GM19240 (cell line): ENCODE data around the gene SHB.

Experiments used
- DNase-seq: peaks from one replicate; pipeline ENCODE4 v3.0.0; 2011; ENCODE audit warnings: low spot score; ENCODE audit not compliant: insufficient read length

SHB gene, protein sequence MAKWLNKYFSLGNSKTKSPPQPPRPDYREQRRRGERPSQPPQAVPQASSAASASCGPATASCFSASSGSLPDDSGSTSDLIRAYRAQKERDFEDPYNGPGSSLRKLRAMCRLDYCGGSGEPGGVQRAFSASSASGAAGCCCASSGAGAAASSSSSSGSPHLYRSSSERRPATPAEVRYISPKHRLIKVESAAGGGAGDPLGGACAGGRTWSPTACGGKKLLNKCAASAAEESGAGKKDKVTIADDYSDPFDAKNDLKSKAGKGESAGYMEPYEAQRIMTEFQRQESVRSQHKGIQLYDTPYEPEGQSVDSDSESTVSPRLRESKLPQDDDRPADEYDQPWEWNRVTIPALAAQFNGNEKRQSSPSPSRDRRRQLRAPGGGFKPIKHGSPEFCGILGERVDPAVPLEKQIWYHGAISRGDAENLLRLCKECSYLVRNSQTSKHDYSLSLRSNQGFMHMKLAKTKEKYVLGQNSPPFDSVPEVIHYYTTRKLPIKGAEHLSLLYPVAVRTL

DNA sequence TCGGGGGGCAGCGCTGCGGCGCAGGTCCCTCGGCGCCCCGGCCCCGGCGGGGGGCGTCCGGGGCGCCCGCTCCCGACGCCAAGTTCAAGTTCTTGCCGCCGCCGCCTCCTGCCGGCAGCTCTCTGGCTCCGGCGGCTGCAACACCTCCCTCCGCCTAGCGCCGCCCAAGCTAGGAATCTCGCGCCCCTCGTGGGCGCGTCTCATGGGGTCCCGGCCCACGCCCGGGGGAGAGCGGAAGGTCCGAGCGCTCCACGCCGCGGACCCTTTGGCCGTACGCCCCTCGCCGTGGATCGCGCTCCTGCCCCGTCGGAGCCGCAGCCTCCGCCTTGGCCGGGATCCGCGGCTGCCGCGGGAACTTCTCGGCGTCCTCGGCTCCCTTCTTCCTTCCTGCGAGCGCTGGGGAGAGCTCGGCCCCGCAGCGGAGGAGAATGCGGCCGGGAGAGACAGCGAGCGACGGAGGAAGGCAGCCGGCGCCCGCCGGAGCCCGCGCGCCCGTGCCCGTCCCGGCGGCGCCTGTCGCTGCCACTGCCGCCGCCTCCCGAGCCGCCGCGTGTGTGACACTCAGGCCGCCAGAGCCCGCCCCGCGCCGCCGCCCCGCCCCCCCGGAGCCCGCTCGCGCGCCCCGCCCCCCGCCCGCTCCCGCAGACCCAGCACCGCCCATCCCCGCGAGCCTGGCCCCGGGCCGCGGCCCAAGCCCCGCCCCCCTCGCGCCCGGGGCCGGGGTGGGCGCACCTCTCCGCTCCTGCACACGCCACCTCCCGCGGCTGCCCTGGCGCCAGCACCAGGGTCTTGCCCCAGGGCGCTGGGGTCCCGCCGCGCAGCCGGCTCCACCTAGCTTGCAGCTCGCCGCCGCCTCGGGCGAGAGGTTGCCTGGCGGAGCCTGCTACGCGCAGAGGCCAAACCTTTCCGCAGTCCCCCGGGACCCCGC, at the start of gene SHB:
TSS of gene SHB (minus strand) at position 527 of the 928 bp plus-strand sequence. CDS start 582 bp downstream, outside the sequence.
- peak; percentile 91 for DNase-seq

DNA sequence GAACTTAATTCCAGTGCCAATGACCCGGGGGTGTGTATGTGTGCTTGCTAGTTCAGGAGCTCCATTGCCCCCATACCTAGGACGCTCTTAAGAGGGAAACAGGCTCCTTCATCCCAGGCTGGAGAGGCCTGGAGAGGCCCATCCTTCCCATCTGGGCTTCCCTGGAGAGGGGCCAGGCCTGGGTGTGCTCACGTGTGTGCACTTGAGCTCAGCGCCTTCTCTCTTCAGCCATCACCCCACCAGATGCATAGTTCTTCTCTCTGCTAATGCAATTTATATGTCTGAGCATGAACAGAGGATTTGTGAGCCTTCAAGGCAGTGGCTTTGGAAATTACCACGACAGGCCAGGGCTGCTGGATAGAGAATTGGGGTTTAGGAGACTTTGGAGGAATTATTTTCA, 48.6 kb upstream of the SHB start:
- no peak for DNase-seq

DNA sequence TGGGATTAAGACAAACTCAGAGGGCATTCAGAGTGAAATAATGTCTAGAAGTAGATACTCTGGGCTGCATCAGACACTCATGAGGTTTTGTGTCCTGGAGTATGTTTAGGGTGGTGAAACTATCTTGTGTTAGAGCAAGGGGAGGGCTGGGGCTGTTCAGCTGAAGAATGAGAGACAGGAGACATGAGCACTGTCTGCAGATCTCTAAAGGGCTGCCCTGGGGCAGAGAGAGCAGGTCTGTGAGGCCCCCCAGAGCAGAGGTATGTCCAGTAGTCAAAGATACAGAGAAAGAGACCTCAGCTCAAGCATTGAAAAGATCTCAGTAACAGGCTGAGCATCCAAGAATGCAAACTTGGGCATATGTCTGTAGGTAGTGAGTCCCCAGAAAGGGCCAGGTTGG, 45.9 kb upstream of the SHB start:
- DNase-seq, result no peak

DNA sequence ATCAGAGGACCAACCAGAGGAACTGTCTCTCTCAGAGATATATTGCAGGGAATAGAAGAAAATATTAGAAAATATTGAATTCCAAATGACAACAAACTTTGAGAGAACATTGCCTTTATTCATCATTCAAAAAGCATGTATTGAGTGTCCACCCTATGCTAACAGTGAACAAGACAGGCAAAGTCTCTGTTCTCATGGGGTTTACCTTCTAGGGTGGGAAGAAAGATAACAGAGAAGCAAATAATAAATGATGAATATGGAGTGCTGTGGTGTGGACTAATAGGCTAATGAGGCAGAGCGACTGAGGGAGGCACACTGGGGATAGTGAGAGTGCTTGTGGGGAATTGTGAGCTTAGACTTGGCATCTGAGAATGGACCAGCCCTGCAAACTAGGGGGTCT, 43.4 kb upstream of the SHB start:
- no peak for DNase-seq

DNA sequence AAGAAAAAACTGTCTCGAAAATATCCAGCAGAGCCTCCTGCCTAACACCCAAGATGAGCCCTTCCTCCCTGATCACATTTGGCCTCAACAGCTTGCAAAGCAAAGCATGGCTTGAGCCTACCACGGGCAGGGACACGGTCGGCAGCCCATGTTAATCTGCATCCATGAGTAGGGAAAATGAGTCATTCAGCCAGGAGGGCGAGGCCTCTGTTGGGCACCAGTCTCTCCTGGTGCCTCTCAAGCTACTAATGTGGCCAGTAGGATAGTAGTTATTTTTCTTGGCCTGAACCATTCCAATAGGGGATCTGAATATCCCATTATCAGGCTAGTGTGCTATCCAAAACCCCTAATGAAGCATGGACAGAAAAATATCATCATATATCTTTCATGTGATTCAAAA, 43.0 kb upstream of the SHB start:
- DNase-seq, result no peak

DNA sequence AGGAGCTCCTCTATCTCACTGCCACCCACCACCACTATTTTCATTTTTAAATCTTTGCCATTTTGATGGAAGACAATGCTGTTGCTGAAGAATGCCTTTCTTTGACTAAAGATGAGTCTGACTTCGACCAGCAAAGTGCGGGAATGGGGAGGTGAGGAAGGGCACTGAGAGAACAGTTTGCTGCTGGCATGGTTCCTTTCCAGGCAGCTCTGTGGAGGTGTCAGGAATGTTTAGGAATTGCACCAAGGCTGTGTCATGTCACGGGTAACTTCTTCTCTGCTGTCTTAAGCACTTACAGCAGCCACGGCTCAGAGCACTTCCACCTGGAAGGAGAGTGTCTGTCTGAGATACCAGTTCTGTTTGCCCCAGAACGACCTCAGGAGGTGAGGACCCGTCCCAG, 41.4 kb upstream of the SHB start:
- DNase-seq, result no peak

DNA sequence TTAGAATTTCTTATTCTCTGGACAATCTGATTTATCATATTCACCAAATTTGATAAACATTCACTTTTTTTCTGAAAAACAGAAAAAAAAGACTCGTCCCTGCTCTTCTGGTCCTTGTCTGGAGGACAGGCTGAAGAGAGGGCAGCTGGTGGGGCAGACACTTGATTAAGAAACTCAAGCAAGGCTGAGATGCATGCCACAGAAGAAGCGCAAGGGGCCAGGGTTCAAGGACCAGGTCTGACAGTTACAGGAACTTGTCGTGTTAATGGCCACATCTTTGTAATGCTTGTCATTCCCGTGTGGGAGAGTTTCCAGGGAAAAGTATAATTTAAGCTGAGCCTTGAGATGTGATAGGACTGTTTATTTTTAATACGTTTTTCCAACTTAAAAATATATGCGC, 40.6 kb upstream of the SHB start:
- DNase-seq, result no peak

DNA sequence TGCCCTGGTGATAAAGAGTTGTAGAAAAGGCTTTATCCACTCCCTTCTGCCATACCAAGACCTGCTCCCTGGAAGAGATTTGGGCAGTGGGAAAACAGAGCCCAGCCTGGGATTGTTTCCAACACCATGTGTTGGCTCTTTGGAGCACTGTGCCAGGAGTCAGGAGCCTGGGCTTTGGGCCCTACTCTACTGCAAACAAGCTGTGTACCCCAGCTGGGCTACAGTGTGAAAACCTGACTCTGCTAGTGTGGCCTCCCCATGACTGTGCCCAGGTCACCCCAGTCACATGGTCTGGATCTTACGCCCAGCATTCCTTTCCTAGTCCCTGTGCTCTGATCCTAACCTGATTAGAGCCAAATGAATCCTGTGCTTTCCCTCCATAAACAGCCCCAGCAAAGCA, 39.3 kb upstream of the SHB start:
- no peak for DNase-seq

DNA sequence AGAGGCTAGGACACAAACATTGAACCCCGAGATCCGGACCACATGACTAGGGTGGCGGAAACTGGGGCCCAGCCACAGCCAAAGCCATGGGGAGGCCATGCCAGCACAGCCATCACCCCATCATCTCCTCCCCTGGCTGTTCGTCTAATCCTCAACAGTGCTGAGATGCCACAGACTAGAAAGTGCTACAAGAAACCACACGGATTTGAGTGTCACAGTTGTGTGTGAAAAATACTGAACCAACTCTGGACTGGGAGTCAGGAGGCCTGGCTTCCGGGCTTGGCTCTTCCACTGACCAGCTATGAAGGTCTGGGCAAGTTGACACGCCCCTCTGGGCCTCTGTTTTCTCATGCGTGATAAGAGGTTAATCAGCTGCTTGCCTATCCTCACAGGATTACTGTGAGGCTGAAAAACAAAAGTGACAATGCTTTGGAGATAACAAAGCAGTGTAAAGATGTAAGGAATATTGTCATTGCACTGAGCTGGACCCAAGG, 38.8 kb upstream of the SHB start:
- DNase-seq, result no peak

DNA sequence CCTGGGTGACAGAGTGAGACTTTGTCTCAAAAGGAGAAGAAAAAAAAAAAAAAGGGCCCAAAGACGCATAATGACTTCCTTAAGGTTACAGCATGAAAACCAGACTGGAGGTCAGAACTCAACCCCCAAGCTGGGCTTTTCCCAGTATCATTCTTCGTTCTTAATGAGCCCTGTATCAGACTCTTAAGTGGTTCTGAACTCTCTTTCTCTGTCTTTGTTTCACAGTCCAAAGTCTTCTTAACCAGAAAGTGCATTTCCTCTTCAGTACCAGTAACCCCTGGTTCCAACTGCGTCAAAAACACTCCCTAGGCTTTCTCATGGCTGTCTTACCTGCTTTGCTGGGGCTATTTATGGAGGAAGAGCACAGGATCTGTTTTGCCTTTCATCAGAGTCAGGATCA, 38.4 kb upstream of the SHB start:
- no peak for DNase-seq

DNA sequence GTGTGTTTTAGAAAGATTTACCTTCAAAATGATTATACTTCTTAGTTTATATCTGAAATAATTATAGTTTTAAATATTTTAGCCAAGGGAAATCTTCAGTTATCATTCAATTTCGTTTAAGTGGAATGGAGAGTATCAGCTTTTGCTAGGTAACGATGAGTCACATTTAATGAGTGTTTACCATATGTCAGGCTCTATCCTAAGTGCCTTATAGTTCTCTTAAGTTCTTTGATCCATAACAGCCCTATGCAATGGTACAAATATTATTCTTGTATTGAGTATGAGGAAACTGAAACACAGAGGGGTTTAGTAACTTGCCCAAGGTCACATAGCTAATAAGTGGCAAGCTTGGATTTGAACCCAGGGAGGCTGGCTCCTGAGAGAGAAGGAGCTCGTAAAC, 37.5 kb upstream of the SHB start:
- no peak for DNase-seq

DNA sequence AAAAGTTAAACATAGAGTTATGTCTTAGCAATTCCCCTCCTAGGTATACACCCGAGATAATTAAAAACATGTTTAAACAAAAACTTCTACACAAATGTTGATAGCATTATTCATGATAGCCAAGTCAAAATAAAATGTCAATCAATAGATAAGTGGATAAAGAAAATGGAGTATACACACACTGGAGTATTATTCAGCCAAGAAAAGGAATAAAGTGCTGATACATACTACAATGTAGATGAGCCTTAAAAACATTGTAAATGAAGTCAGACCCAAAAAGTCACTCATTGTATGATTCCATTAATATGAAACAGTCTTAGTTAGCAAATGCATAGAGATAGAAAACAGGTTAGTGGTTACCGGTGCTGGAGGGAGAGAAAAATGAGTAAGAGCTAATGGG, 34.3 kb upstream of the SHB start:
- DNase-seq, result no peak

DNA sequence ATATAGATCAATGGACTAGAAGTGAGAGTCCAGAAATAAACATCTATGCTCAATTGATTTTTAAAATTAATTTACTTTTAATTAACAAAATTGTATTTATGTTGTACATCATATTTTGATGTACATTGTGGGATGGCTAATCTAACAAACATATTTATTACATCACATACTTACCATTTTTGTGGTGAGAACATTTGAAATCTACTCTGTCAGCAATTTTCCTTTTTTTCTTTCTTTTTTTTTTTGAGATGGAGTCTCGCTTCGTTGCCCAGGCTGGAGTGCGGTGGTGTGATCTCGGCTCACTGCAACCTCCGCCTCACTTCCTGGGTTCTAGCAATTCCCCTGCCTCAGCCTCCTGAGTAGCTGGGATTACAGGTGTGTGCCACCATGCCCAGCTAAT, 32.4 kb upstream of the SHB start:
- no peak for DNase-seq

DNA sequence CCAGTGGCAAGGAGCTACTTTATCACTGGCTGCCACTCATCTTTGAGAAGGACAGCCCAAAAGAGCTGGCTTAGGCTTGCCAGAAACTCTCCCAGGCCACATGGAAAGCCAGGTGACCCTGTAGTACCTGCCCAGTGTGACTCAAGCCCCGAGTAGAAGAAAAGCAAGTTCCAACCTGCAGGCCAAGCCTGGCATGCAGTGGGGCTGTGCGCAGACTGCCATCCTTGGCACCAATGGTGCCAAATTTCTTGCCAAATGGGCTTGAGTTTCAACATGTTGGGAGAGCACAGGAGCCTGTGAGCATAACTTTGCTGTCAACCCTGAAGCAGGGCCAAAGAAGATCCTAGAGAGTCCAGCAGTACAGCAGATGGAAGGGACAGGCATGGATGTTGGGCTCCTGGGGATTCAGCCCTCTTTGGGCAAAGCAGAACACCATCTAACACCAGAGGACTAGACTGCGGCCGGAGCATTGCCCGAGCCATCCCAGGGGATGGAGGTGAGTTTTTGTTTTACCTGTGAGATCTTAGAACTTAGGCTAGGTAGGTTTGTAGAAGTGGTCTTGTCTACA, 27.3 kb upstream of the SHB start:
- no peak for DNase-seq

DNA sequence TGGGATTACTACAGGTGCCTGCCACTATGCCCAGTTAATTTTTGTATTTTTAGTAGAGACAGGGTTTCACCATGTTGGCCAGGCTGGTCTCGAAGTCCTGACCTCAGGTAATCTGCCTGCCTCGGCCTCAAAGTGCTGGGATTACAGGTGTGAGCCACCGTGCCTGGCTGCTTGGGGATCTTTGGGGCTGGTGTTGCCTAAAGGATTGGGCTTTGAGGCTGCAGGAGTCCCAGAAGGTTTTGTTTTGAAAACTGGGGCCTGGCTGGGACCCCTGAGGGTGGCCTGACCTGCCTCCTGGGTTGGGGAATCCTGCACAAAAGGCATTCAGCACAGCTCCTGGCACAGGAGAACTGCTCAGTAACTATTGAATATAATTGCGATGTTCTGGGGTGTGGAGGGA, 25.1 kb upstream of the SHB start:
- DNase-seq, result no peak

DNA sequence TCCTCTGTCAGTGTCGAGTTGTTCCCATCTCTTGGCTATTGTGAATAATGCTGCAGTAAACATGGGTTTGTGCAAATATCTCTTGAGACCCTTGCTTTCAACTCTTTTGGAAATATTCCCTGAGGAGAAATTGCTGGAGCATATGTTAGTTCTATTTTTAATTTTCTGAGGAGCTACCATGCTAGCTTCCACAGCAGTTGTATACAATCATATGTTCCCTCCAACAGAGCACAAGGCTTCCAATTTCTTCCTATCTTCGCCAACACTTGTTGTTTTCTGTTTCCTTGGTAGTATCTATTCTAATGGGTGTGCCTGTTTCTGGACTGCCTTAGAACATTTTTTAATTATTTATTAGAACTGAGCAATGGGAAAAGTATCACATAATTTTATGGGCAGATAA, 23.6 kb upstream of the SHB start:
- no peak for DNase-seq

DNA sequence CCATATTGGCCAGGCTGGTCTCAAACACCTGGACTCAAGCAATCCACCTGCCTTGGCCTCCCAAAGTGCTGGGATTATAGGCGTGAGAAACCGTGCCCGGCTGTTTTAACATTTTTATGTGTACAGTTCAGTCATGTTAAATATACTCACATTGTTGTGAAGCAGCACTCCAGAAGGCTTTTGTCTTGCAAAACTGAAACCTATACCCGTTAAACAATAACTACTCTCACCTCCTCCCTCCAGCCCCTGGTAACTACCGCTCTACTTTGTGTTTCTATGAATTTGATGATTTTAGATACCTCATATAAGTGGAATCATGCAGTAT, 23.1 kb upstream of the SHB start:
- no peak for DNase-seq

DNA sequence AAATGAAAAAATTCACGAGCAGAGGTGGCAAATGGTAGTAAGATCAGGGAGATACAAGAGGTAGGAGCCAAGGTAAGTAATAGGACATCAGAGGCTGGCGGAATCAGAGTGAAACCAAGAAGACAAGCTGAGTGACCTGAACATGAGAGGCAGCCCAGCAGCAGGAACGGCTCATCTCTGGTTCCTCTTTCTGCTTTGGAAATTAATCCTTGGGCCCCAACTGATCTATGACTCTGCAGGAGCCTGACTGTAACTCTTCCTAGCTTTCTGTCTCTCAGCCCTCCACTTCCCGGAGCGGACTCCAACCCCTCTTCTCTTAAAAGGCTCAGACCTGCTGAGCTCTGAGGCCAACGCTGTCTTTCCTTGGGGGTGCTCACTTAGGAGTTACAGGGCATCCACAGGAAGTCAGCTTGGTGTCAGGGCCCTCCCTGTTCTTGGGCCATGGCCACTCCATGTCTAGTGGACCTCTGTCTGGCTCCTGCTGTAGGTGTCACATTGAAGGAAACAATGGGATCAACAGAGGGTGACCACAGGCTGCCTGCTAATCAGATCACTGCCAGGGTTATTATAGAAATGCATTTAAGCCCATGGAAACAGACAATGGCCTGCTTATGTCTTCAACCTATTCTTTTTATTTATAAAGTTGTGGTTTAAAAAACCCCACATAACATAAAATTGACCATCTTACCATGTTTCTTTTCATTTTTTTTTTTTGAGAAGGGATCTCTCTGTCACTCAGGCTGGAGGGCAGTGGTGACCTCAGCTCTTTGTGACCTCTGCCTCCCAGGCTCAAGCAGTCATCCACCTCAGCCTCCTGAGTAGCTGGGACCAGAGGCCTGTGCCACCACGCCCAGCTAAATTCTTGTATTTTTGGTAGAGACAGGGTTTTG, 22.5 kb upstream of the SHB start:
- DNase-seq, result no peak

DNA sequence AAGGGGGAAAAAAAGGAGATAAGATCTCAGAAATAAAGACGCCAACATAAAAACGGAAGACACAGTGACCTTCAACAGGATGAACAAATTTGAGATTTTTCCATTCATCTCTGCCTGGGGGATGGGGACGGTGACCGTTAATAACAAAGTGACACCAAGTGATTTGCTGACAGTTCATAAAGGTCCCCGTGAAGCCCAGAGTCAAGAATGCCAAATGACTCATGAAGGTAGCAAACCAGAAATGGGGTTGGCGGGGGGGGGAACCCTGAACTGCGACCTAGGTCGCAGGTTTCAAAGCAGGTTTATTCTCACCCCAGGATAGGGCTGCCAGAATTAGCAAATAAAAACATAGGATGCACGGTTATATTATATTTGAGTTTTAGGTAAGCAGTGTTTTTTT, 21.1 kb upstream of the SHB start:
- DNase-seq, result no peak

DNA sequence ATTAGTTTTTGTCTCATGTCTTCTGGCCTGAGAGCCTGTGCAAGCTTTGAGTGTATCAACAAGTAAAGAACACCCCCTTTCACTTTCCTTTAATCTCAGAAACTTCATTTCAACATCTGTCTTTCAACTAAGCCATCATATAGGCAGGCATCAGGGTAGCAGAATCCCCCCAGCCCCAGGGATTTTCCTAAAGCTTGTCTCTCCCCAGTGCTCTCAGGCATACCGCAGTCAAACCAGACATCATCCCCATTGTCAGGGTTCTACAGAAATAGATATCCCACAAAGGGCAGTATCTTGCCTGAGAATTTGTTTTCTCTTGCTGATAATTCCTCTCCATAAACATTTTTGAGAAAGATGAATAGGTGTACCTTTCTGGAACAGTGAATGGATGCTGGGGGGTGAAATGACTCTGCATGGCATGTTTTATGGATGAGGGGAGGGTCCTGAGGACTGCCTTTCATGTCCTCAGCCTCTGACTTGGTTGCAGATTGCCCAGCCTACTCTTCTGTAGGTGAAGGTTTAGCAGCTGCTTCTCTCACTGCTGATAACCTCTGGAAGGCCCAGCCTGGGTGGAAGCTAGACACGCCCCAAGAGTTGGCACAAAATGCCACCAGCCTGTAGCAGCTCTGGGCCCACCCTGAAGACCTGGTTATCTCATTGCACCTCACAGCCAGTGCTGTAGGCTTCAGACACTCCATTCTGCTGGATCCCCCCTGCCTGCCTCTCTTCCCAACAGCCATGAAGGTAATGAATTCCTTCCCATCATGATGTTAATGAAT, 20.5 kb upstream of the SHB start:
- no peak for DNase-seq
